Liver (tissue), 9 donors: ENCODE measurements around the gene ICAM4. TPM values are rescaled to one million over a fixed set of nuclear protein-coding genes. Genes with fewer than 3 reads are reported as not detected.

ENCODE experiments used
- DNase-seq: peaks from one replicate; pipeline ENCODE4 v3.0.0-alpha.2; 2017; ENCODE audit warnings: low spot score
- H3K27ac ChIP-seq, 2 donors: one replicate each; pipeline ENCODE4 v1.7.0; 2013; ENCODE audit warnings: inconsistent platforms in 2 of 2, low read length in 2 of 2, control low read depth in 1 of 2, low read depth in 1 of 2, mild to moderate bottlenecking in 1 of 2
- H3K27me3 ChIP-seq, 4 donors: one replicate each; pipeline versions ENCODE4 v1.6.1 to v1.7.0; 2013; ENCODE audit warnings: low read length in 3 of 4, inconsistent platforms in 1 of 4, mild to moderate bottlenecking in 1 of 4, moderate library complexity in 1 of 4; ENCODE audit not compliant: control insufficient read depth in 4 of 4, insufficient read depth in 4 of 4
- H3K36me3 ChIP-seq, 4 donors: one replicate each; pipeline versions ENCODE4 v1.6.1 to v1.7.0; 2013; ENCODE audit warnings: low read length in 3 of 4, mild to moderate bottlenecking in 3 of 4, low read depth in 1 of 4, moderate library complexity in 1 of 4; ENCODE audit not compliant: control insufficient read depth in 4 of 4, insufficient read depth in 3 of 4
- H3K4me1 ChIP-seq, 4 donors: one replicate each; pipeline versions ENCODE4 v1.6.1 to v1.7.0; 2013; ENCODE audit warnings: low read length in 3 of 4, mild to moderate bottlenecking in 3 of 4, moderate library complexity in 1 of 4; ENCODE audit not compliant: control insufficient read depth in 4 of 4, insufficient read depth in 4 of 4
- H3K4me3 ChIP-seq, 3 donors: one replicate each; pipeline versions ENCODE4 v1.6.1 to v1.7.0; 2013; ENCODE audit warnings: low read length in 3 of 3, control low read depth in 1 of 3, low read depth in 1 of 3, mild to moderate bottlenecking in 1 of 3
- H3K9ac ChIP-seq, 2 donors: one replicate each; pipeline ENCODE4 v1.7.0; 2013; ENCODE audit warnings: low read length in 2 of 2, mild to moderate bottlenecking in 2 of 2, moderate library complexity in 2 of 2, control low read depth in 1 of 2, low read depth in 1 of 2
- H3K9me3 ChIP-seq, 4 donors: one replicate each; pipeline versions ENCODE4 v1.6.1 to v1.7.0; 2013; ENCODE audit warnings: low read length in 3 of 4; ENCODE audit not compliant: control insufficient read depth in 4 of 4
- ATF3 ChIP-seq: IDR thresholded peaks from 2 replicates; pipeline ENCODE4 v1.6.1; 2016; ENCODE audit warnings: antibody characterized with exemption
- CTCF ChIP-seq: fragments of 150-350 bp; IDR thresholded peaks from 2 replicates; pipeline ENCODE4 v1.5.1; 2017; ENCODE audit warnings: improper control_type of control experiment, low read depth, low read length; ENCODE audit not compliant: missing input control
- EGR1 ChIP-seq, 2 donors: IDR thresholded peaks; 2 replicates each; pipeline ENCODE4 v1.6.1; 2016 to 2018; ENCODE audit warnings: antibody characterized with exemption in 2 of 2, low read depth in 2 of 2
- FOXA1 ChIP-seq: IDR thresholded peaks from 2 replicates; pipeline ENCODE4 v1.6.1; 2016; ENCODE audit warnings: antibody characterized with exemption
- FOXA2 ChIP-seq: IDR thresholded peaks from 2 replicates; pipeline ENCODE4 v1.6.1; 2016; ENCODE audit warnings: antibody characterized with exemption
- GABPA ChIP-seq, 2 donors: IDR thresholded peaks in 1 of 2; conservative IDR thresholded peaks in 1 of 2; 2 replicates each; pipeline ENCODE4 v1.6.1; 2016; ENCODE audit warnings: antibody characterized with exemption in 2 of 2, mild to moderate bottlenecking in 1 of 2, moderate library complexity in 1 of 2
- HNF4A ChIP-seq, 2 donors: conservative IDR thresholded peaks; 2 replicates each; pipeline ENCODE4 v1.6.1; 2016; ENCODE audit warnings: antibody characterized with exemption in 2 of 2, mild to moderate bottlenecking in 2 of 2
- JUND ChIP-seq, 2 donors: IDR thresholded peaks; 2 replicates each; pipeline ENCODE4 v1.6.1; 2016; ENCODE audit warnings: antibody characterized with exemption in 2 of 2
- MAX ChIP-seq: IDR thresholded peaks from 2 replicates; pipeline ENCODE4 v1.6.1; 2016; ENCODE audit warnings: antibody characterized with exemption
- NR2F2 ChIP-seq: IDR thresholded peaks from 2 replicates; pipeline ENCODE4 v1.6.1; 2016; ENCODE audit warnings: antibody characterized with exemption
- RAD21 ChIP-seq, 2 donors: IDR thresholded peaks; 2 replicates each; pipeline ENCODE4 v1.6.1; 2016; ENCODE audit warnings: antibody characterized with exemption in 2 of 2, mild to moderate bottlenecking in 2 of 2
- REST ChIP-seq: IDR thresholded peaks from 2 replicates; pipeline ENCODE4 v1.6.1; 2016; ENCODE audit warnings: antibody characterized with exemption, mild to moderate bottlenecking
- RXRA ChIP-seq, 2 donors: IDR thresholded peaks; 2 replicates each; pipeline ENCODE4 v1.6.1; 2017 to 2018; ENCODE audit warnings: antibody characterized with exemption in 2 of 2, mild to moderate bottlenecking in 1 of 2
- SP1 ChIP-seq: IDR thresholded peaks from 2 replicates; pipeline ENCODE4 v1.6.1; 2018; ENCODE audit warnings: antibody characterized with exemption, mild to moderate bottlenecking
- TAF1 ChIP-seq: conservative IDR thresholded peaks from 2 replicates; pipeline ENCODE4 v1.6.1; 2016; ENCODE audit warnings: antibody characterized with exemption, mild to moderate bottlenecking
- YY1 ChIP-seq: IDR thresholded peaks from 2 replicates; pipeline ENCODE4 v1.6.1; 2016; ENCODE audit warnings: antibody characterized with exemption, mild to moderate bottlenecking
- WGBS: extraction: QIAGEN DNeasy Blood & Tissue Kit; methylation state at CpG from one replicate; pipeline ENCODE4 v1.1.7; 2013; 5-methylcytosine and 5-hydroxymethylcytosine counted together
- polyA plus RNA-seq, 2 donors: library from polyadenylated mRNA; stranded (reverse) in 1 of 2; unstranded in 1 of 2; fragments of 200-250 nt in 1 of 2; fragments of >200 nt in 1 of 2; fragmentation: Nextera tagmentation in 1 of 2; extraction: Ambion mirVana in 1 of 2; gene quantifications; one replicate each; pipeline versions ENCODE4 v1.2.1 to v1.2.3, GENCODE V29; 2013 to 2015
- total RNA-seq, 2 donors: library from RNA; depleted of rRNA; stranded (reverse); fragments of >200 nt; gene quantifications; one replicate each; pipeline ENCODE4 v1.2.3, GENCODE V29; 2014
- donor health status: healthy.
- donor health status: healthy.
- donor health status: healthy.
- donor health status: healthy.
- donor health status: healthy.

ICAM4 gene
- total and polyA plus RNA-seq, 4 donors = 0.05 to 74.1 (median 0.33) TPM; not detected in 1

GRCh38 chr19:10246511-10246910, 40.2 kb upstream of the ICAM4 start:
- TF ChIP-seq FOXA1 (no peak), CTCF (no peak), FOXA2 (no peak), JUND (IDR thresholded peaks at IDR 0.05) (no peak), RAD21 (IDR thresholded peaks at IDR 0.05) (no peak), EGR1 (IDR thresholded peaks at IDR 0.05; ENCODE audit: low read depth in 2 of 2) (no peak), MAX (no peak), HNF4A (conservative IDR thresholded peaks at IDR 0.05) (no peak)
- H3K36me3 ChIP-seq = no peaks in the 10 kb centered on the region
- peaks cover 4 to 16% (median 10%) of the 10 kb centered on the region in 4 donors for H3K4me1 ChIP-seq
- no peaks in the 10 kb centered on the region for H3K9me3 ChIP-seq
- WGBS = 83% methylated on average over 6 of the region's 6 CpGs
- no peak for DNase-seq
- no peaks in the 10 kb centered on the region for H3K27me3 ChIP-seq
- no peak overlapping the region for H3K4me3 ChIP-seq
- H3K9ac ChIP-seq = no peak overlapping the region
- H3K27ac ChIP-seq = no peak overlapping the region

GRCh38 chr19:10251792-10252694, 34.7 kb upstream of the ICAM4 start, which contains the start of gene MRPL4:
Gene MRPL4, plus strand, starts transcription at chr19:10252214. Its CDS starts 40 bp downstream, at chr19:10252254.
- peak within 1 kb of the TSS; percentile 67 to 90 for H3K27ac ChIP-seq
- H3K36me3 ChIP-seq = peaks cover 6 to 24% (median 15%) of the 10 kb centered on the region in 4 donors
- H3K4me1 ChIP-seq = peaks cover 0 to 18% (median 11%) of the 10 kb centered on the region in 4 donors
- TF ChIP-seq HNF4A (conservative IDR thresholded peaks at IDR 0.05) = no peak
- TF ChIP-seq GABPA (IDR thresholded peaks at IDR 0.05 in 1 of 2, conservative IDR thresholded peaks at IDR 0.05 in 1 of 2) = peak in 1 of 2 donors; percentile 67
- TF ChIP-seq ATF3 = no peak
- TF ChIP-seq FOXA2 = no peak
- TF ChIP-seq RXRA (IDR thresholded peaks at IDR 0.05) = peak; percentile 42 to 61
- no peak for TF ChIP-seq TAF1
- TF ChIP-seq EGR1 (IDR thresholded peaks at IDR 0.05; ENCODE audit: low read depth in 2 of 2) = peak in 1 of 2 donors; percentile 67
- TF ChIP-seq REST = peak; percentile 7
- TF ChIP-seq MAX = peak; percentile 56
- TF ChIP-seq YY1 = peak; percentile 62
- TF ChIP-seq SP1 = peak; percentile 87
- TF ChIP-seq NR2F2 = peak; percentile 78
- H3K4me3 ChIP-seq = peak within 1 kb of the TSS; percentile 56 to 96 (median 95)
- H3K9me3 ChIP-seq = no peaks in the 10 kb centered on the region
- WGBS = under 1% methylated on average over 77 of the region's 77 CpGs
- no peaks in the 10 kb centered on the region for H3K27me3 ChIP-seq
- peak; percentile 95 for DNase-seq
- peak within 1 kb of the TSS; percentile 59 to 87 for H3K9ac ChIP-seq
